HepG2 (cell line): ENCODE measurements around the gene KCTD5.

Source experiments
- CREB1 ChIP-seq, 2 experiments: fragments of 450-650 bp in 1 of 2; IDR thresholded peaks; 2 replicates each; pipeline ENCODE4 v1.6.1; 2016 to 2017; ENCODE audit warnings: control low read depth in 1 of 2, mild to moderate bottlenecking in 1 of 2, missing compliant biosample characterization in 1 of 2, missing genetic modification characterization in 1 of 2
- FOXA3 ChIP-seq: IDR thresholded peaks from 2 replicates; pipeline ENCODE4 v1.6.1; 2016; ENCODE audit warnings: missing genetic modification reagents, missing compliant biosample characterization
- FOXM1 ChIP-seq: sonication (generic); formaldehyde crosslinking; IDR thresholded peaks from 2 replicates; pipeline ENCODE4 v1.5.0; 2020; ENCODE audit warnings: missing genetic modification reagents
- MAX ChIP-seq: IDR thresholded peaks from 2 replicates; pipeline ENCODE4 v1.6.1; 2012; ENCODE audit warnings: inconsistent platforms
- RERE ChIP-seq: IDR thresholded peaks from 2 replicates; pipeline ENCODE4 v1.6.1; 2016; ENCODE audit warnings: low read depth, missing genetic modification reagents, missing compliant biosample characterization
- SRF ChIP-seq: IDR thresholded peaks from 2 replicates; pipeline ENCODE4 v1.6.1; 2011; ENCODE audit warnings: mild to moderate bottlenecking, low read depth, low read length, moderate library complexity
- TP53 ChIP-seq: sonication (generic); formaldehyde crosslinking; conservative IDR thresholded peaks from 2 replicates; pipeline ENCODE4 v1.4.0; 2020; ENCODE audit warnings: missing genetic modification reagents
- ZMYM4 ChIP-seq: sonication (generic); formaldehyde crosslinking; IDR thresholded peaks from 2 replicates; pipeline ENCODE4 v1.8.1; 2023; ENCODE audit warnings: mild to moderate bottlenecking, missing genetic modification reagents

GRCh38 chr16:2675021-2675420, 7.3 kb upstream of the KCTD5 start:
- no peak for TF ChIP-seq ZMYM4
- TF ChIP-seq MAX: no peak
- no peak for TF ChIP-seq TP53
- no peak for TF ChIP-seq CREB1 (IDR thresholded peaks at IDR 0.05)
- no peak for TF ChIP-seq CREB1 (CRISPR knock-in tag; IDR thresholded peaks at IDR 0.05)
- no peak for TF ChIP-seq SRF
- TF ChIP-seq FOXA3: no peak
- no peak for TF ChIP-seq RERE (CRISPR knock-in tag)
- TF ChIP-seq FOXM1: no peak
